ENCODE data around the gene EXOC4. TPM values are rescaled to one million over a fixed set of nuclear protein-coding genes. Genes with fewer than 3 reads are reported as not detected.

EXOC4 gene
- total RNA-seq, 1 experiment from 2014 or later: 66.2 TPM

DNA sequence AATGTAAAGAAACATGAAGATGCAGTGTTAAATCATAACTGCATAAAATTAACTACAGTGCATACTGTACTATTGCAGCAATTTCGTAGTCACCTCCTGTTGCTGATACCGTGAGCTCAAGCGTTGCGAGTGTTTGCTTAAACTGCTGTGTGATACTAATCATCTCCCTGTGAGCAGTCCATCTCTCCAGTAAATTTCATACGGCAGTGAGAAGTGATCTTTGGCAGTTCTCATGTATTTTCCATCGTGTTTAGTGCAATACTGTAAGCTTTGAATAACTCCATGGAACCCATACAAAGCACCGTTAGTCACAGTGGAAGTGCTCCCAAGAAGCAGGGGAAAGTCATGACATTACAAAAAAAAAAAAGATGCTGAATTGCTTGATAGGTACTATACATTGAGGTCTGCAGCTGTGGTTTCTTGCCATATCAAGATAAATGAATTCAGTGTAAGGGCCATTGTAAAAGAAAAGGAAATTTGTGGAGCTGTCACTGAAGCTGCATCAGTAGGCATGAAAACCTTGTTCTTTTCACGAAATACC lies 360.4 kb downstream of the EXOC4 start:
- Histone ChIP-seq H3K9me3 (no peaks in the 10 kb centered on the region), H3K36me3 (ENCODE audit: control insufficient read depth, insufficient read depth, low read length) (no peaks in the 10 kb centered on the region; the same call in 1 of the 2 replicates), H3K27me3 (replicated peaks; ENCODE audit: control insufficient read depth, insufficient read depth, low read length) (no peaks in the 10 kb centered on the region), H3K4me3 (ENCODE audit: low read depth, low read length) (no peak overlapping the region), H3K4me1 (no peaks in the 10 kb centered on the region)
- DNase-seq: no peak
- no TSS peak for BruUV-seq (replicated peaks)
- CTCF ChIA-PET: interaction anchor here (0.7 kb wide), 1 partner anchor 33 kb away, joined by 3 read pairs; no protein-coding TSS in a partner anchor
- Mint-ChIP-seq H3K4me1 (ENCODE audit: low read depth, unreplicated experiment) (peaks cover 9% of the 10 kb centered on the region), H3K4me3 (ENCODE audit: unreplicated experiment) (no peak overlapping the region), H3K27me3 (ENCODE audit: insufficient read depth, unreplicated experiment) (no peaks in the 10 kb centered on the region), H3K36me3 (ENCODE audit: insufficient read depth, unreplicated experiment) (no peaks in the 10 kb centered on the region), H3K27ac (ENCODE audit: unreplicated experiment) (no peak overlapping the region), H3K9me3 (ENCODE audit: unreplicated experiment) (no peaks in the 10 kb centered on the region)
- POLR2A ChIA-PET: no interaction called here
- TF ChIP-seq, protein P1, sequence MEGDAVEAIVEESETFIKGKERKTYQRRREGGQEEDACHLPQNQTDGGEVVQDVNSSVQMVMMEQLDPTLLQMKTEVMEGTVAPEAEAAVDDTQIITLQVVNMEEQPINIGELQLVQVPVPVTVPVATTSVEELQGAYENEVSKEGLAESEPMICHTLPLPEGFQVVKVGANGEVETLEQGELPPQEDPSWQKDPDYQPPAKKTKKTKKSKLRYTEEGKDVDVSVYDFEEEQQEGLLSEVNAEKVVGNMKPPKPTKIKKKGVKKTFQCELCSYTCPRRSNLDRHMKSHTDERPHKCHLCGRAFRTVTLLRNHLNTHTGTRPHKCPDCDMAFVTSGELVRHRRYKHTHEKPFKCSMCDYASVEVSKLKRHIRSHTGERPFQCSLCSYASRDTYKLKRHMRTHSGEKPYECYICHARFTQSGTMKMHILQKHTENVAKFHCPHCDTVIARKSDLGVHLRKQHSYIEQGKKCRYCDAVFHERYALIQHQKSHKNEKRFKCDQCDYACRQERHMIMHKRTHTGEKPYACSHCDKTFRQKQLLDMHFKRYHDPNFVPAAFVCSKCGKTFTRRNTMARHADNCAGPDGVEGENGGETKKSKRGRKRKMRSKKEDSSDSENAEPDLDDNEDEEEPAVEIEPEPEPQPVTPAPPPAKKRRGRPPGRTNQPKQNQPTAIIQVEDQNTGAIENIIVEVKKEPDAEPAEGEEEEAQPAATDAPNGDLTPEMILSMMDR (IDR thresholded peaks at IDR 0.05; ENCODE audit: insufficient read depth in 1 of 2, low read depth in 1 of 2, low read length in 1 of 2, severe bottlenecking in 1 of 2, unreplicated experiment in 1 of 2): no peak
- intact Hi-C loops (cut with micrococcal nuclease; ENCODE audit: unreplicated experiment): no loop called here

DNA sequence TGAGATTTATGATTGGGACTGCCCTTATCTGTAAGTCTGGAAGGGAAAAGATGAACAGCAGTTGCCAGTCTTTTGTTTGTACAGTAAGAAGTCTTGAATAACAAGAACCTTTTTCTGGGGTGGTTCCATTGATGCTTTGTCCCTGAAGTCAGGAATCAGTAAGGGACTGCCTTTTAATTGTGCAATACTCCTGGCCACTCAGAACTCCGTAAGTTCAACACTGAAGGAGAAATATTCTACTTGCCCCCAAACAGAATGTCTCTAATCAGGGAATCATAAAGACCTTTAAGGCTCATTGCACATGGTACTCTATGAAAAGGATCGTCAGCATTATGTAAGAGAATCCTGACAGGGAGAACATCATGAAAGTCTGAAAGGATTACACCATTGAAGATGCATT lies 361.4 kb downstream of the EXOC4 start:
- H3K27ac Mint-ChIP-seq (ENCODE audit: unreplicated experiment): no peak overlapping the region
- no peaks in the 10 kb centered on the region for H3K9me3 Mint-ChIP-seq (ENCODE audit: unreplicated experiment)
- no peak overlapping the region for H3K4me3 Mint-ChIP-seq (ENCODE audit: unreplicated experiment)
- H3K36me3 ChIP-seq (ENCODE audit: control insufficient read depth, insufficient read depth, low read length): no peaks in the 10 kb centered on the region; the same call in 1 of the 2 replicates
- no peaks in the 10 kb centered on the region for H3K4me1 ChIP-seq
- peaks cover 9% of the 10 kb centered on the region for H3K4me1 Mint-ChIP-seq (ENCODE audit: low read depth, unreplicated experiment)
- CTCF ChIA-PET: no interaction called here
- H3K36me3 Mint-ChIP-seq (ENCODE audit: insufficient read depth, unreplicated experiment): no peaks in the 10 kb centered on the region
- POLR2A ChIA-PET: no interaction called here
- intact Hi-C loops (cut with micrococcal nuclease; ENCODE audit: unreplicated experiment): no loop called here
- TF ChIP-seq, protein P1 (IDR thresholded peaks at IDR 0.05; ENCODE audit: insufficient read depth in 1 of 2, low read depth in 1 of 2, low read length in 1 of 2, severe bottlenecking in 1 of 2, unreplicated experiment in 1 of 2): no peak
- no TSS peak for BruUV-seq (replicated peaks)
- no peaks in the 10 kb centered on the region for H3K27me3 Mint-ChIP-seq (ENCODE audit: insufficient read depth, unreplicated experiment)
- no peaks in the 10 kb centered on the region for H3K27me3 ChIP-seq (replicated peaks; ENCODE audit: control insufficient read depth, insufficient read depth, low read length)
- H3K9me3 ChIP-seq: no peaks in the 10 kb centered on the region
- DNase-seq: no peak
- H3K4me3 ChIP-seq (ENCODE audit: low read depth, low read length): no peak overlapping the region

DNA sequence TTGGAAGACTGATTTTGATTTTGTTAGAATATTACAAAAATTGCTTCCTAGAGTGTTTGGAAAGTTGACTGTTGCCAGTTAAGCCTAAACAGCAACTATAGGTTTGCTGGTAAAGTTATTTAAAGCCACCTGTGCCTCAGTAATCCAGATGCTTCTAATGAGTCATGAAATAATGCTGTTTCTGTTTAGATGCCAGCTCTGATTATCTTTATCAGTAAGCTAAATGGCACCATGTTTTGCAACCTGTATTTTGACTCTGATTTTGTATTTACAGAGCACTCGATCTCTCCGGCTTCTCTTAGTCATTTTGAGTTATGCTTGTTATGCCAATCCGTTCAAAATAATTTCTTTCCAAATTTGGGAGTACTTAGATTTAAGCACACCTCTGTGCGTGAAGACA lies 366.1 kb downstream of the EXOC4 start:
- no peak overlapping the region for H3K4me3 ChIP-seq (ENCODE audit: low read depth, low read length)
- no peaks in the 10 kb centered on the region for H3K9me3 Mint-ChIP-seq (ENCODE audit: unreplicated experiment)
- TF ChIP-seq, protein P1 (IDR thresholded peaks at IDR 0.05; ENCODE audit: insufficient read depth in 1 of 2, low read depth in 1 of 2, low read length in 1 of 2, severe bottlenecking in 1 of 2, unreplicated experiment in 1 of 2): no peak
- no peak for DNase-seq
- POLR2A ChIA-PET: no interaction called here
- BruUV-seq (replicated peaks): no TSS peak
- CTCF ChIA-PET: no interaction called here
- H3K4me3 Mint-ChIP-seq (ENCODE audit: unreplicated experiment): no peak overlapping the region
- H3K9me3 ChIP-seq: no peaks in the 10 kb centered on the region
- H3K27ac Mint-ChIP-seq (ENCODE audit: unreplicated experiment): no peak overlapping the region
- H3K36me3 Mint-ChIP-seq (ENCODE audit: insufficient read depth, unreplicated experiment): no peaks in the 10 kb centered on the region
- H3K27me3 ChIP-seq (replicated peaks; ENCODE audit: control insufficient read depth, insufficient read depth, low read length): no peaks in the 10 kb centered on the region
- no peaks in the 10 kb centered on the region for H3K27me3 Mint-ChIP-seq (ENCODE audit: insufficient read depth, unreplicated experiment)
- intact Hi-C loops (cut with micrococcal nuclease; ENCODE audit: unreplicated experiment): no loop called here
- H3K4me1 Mint-ChIP-seq (ENCODE audit: low read depth, unreplicated experiment): peaks cover 3% of the 10 kb centered on the region
- no peaks in the 10 kb centered on the region for H3K4me1 ChIP-seq
- no peaks in the 10 kb centered on the region; the same call in 1 of the 2 replicates for H3K36me3 ChIP-seq (ENCODE audit: control insufficient read depth, insufficient read depth, low read length)
